Measurements from ENCODE around the gene PRUNE2. TPM values are rescaled to one million over a fixed set of nuclear protein-coding genes. Genes with fewer than 3 reads are reported as not detected.
A peak's percentile ranks its signal among the peaks of the same experiment; 100 is the strongest.

PRUNE2 gene
- total RNA-seq, 2 experiments from 2014 or later: 0.38 to 0.44 TPM

DNA sequence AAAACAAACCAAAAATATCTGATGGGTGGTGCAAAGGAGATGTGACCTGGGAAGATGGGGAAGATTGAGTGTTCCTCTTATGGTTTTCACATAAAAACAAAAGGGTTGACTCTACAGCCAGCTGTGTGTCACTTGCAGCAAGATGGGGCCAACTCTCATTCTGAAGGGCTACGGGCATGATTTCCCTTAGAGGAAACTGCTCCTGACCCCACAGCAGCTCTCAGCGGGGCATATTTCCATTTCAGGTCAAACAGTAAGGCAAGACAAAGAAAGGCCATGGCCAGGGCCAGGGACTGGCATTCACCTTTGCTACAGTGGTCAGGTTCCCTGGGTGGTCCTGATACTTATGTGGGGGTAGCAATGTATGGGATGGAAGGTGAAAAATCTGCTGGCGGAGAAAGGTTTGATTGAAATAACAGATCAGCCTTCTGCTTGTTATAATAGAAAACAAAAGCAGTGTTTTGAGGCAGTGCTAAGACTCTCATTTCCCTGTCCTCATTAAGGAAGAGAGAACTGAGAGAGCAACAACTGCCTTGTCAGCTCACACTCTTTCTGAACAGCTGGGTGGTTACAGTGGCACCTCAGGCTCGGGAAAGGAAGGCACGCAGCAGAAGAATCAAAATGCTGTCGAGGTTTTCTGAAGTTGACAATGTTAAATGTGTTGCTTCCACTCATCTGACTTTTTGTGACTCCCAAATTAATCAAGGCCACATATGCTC, 262.4 kb downstream of the PRUNE2 start:
- peak overlapping the region; percentile 49 for H3K4me2 ChIP-seq (ENCODE audit: low read length)
- no peaks in the 10 kb centered on the region for H3K9me3 ChIP-seq (ENCODE audit: low read length)
- H3K4me1 ChIP-seq (ENCODE audit: insufficient read depth, low read length, poor library complexity, severe bottlenecking): peaks cover 18% of the 10 kb centered on the region
- no peaks in the 10 kb centered on the region for H3K79me2 ChIP-seq (ENCODE audit: insufficient read depth, low read depth, low read length)
- no peak overlapping the region for H3K4me3 ChIP-seq (ENCODE audit: low read depth, low read length, poor library complexity, severe bottlenecking)
- H3K9me2 ChIP-seq (ENCODE audit: insufficient read depth, low read length): no peaks in the 10 kb centered on the region
- no peaks in the 10 kb centered on the region for H4K20me1 ChIP-seq (ENCODE audit: insufficient read depth, low read length)
- DNase-seq (ENCODE audit: low spot score): peak; percentile 73
- H3K36me3 ChIP-seq (ENCODE audit: insufficient read depth, low read length): no peaks in the 10 kb centered on the region
- peak overlapping the region; percentile 27 for H3K27ac ChIP-seq (ENCODE audit: low read depth, low read length, poor library complexity, severe bottlenecking)
- intact Hi-C loops (cut with micrococcal nuclease; ENCODE audit: unreplicated experiment): loop anchor here (2.0 to 5.0 kb wide), 3 partner anchors 17 to 241 kb away; no protein-coding TSS in a partner anchor
- CTCF ChIA-PET (ENCODE audit: unreplicated experiment): interaction anchor here (1.0 to 1.5 kb wide), 3 partner anchors 9 to 15 kb away, joined by 3 read pairs; no protein-coding TSS in a partner anchor
- H2AFZ ChIP-seq (ENCODE audit: low read length): peak overlapping the region; percentile 49; the same call in 1 of the 2 replicates
- POLR2A ChIA-PET: interaction anchor here (0.7 to 1.9 kb wide), 13 partner anchors 9 to 297 kb away, joined by 3 to 8 read pairs (median 3); partner anchors contain the start of gene RFK
- TF ChIP-seq, protein P1, sequence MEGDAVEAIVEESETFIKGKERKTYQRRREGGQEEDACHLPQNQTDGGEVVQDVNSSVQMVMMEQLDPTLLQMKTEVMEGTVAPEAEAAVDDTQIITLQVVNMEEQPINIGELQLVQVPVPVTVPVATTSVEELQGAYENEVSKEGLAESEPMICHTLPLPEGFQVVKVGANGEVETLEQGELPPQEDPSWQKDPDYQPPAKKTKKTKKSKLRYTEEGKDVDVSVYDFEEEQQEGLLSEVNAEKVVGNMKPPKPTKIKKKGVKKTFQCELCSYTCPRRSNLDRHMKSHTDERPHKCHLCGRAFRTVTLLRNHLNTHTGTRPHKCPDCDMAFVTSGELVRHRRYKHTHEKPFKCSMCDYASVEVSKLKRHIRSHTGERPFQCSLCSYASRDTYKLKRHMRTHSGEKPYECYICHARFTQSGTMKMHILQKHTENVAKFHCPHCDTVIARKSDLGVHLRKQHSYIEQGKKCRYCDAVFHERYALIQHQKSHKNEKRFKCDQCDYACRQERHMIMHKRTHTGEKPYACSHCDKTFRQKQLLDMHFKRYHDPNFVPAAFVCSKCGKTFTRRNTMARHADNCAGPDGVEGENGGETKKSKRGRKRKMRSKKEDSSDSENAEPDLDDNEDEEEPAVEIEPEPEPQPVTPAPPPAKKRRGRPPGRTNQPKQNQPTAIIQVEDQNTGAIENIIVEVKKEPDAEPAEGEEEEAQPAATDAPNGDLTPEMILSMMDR (conservative IDR thresholded peaks at IDR 0.05; ENCODE audit: low read length): no peak
- no peak for TF ChIP-seq EZH2phosphoT487 (IDR thresholded peaks at IDR 0.05; ENCODE audit: borderline replicate concordance, low read depth, low read length)
- BruUV-seq (replicated peaks): no TSS peak

DNA sequence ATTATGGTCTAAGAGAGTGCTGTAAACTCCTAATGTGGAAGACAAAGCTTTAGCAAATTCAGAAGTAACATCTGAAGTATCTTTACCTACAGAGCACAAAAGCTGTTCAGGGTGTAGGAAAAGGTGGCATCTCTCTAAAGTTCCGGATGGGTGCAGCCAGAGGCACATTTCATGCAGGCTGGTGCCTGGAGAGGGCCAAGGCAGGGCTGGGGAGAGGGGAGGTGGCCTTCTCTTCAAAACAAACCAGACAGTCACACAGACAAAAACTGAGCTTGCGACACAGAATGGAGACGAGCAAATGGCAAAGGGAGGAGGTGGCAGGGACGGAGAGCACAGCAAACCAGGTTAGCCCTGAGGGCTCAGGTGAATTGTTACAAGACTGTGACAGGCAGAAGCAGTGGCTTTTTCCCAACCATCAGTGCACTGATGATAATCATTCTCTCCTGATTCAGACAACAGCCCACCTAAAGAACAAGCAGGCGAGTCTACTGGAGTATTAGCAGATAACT, 263.2 kb downstream of the PRUNE2 start:
- POLR2A ChIA-PET: interaction anchor here (0.5 to 1.5 kb wide), 15 partner anchors 8 to 312 kb away, joined by 3 to 6 read pairs (median 3); partner anchors contain the start of gene RFK
- Histone ChIP-seq H3K9me3 (ENCODE audit: low read length) (no peaks in the 10 kb centered on the region), H3K36me3 (ENCODE audit: insufficient read depth, low read length) (no peaks in the 10 kb centered on the region), H3K27ac (ENCODE audit: low read depth, low read length, poor library complexity, severe bottlenecking) (no peak overlapping the region), H4K20me1 (ENCODE audit: insufficient read depth, low read length) (no peaks in the 10 kb centered on the region), H3K79me2 (ENCODE audit: insufficient read depth, low read depth, low read length) (no peaks in the 10 kb centered on the region), H3K9me2 (ENCODE audit: insufficient read depth, low read length) (no peaks in the 10 kb centered on the region), H3K4me2 (ENCODE audit: low read length) (peak overlapping the region; percentile 49), H3K4me3 (ENCODE audit: low read depth, low read length, poor library complexity, severe bottlenecking) (no peak overlapping the region), H3K4me1 (ENCODE audit: insufficient read depth, low read length, poor library complexity, severe bottlenecking) (peaks cover 18% of the 10 kb centered on the region), H2AFZ (ENCODE audit: low read length) (peak overlapping the region; percentile 49; the same call in 1 of the 2 replicates)
- TF ChIP-seq EZH2phosphoT487 (IDR thresholded peaks at IDR 0.05; ENCODE audit: borderline replicate concordance, low read depth, low read length): no peak
- TF ChIP-seq, protein P1 (conservative IDR thresholded peaks at IDR 0.05; ENCODE audit: low read length): no peak
- no TSS peak for BruUV-seq (replicated peaks)
- CTCF ChIA-PET (ENCODE audit: unreplicated experiment): interaction anchor here (1.5 kb wide), 1 partner anchor 10 kb away, joined by 3 read pairs; no protein-coding TSS in a partner anchor
- intact Hi-C loops (cut with micrococcal nuclease; ENCODE audit: unreplicated experiment): loop anchor here (2.0 to 5.0 kb wide), 3 partner anchors 16 to 240 kb away; no protein-coding TSS in a partner anchor
- DNase-seq (ENCODE audit: low spot score): no peak

Data from OCI-LY7 (cell line).